H4 (cell line): ENCODE measurements around the gene SCAPER. TPM values are rescaled to one million over a fixed set of nuclear protein-coding genes. Genes with fewer than 3 reads are reported as not detected.
"Not testable (repeated sequence)": the region's sequence is repeated elsewhere in the genome, so short reads cannot be mapped to it uniquely, and the experiment has no call there.

ENCODE experiments used
- DNase-seq: peaks from one replicate; pipeline ENCODE4 v3.0.0-alpha.2; 2015; ENCODE audit warnings: low spot score
- total RNA-seq: library from RNA; depleted of rRNA; stranded (reverse); fragments of >200 nt; shearing (Covaris generic); gene quantifications from 2 replicates; pipeline ENCODE4 v1.2.3, GENCODE V29; 2014

SCAPER gene
- total RNA-seq, 1 experiment from 2014 or later, result 10.0 TPM

DNA sequence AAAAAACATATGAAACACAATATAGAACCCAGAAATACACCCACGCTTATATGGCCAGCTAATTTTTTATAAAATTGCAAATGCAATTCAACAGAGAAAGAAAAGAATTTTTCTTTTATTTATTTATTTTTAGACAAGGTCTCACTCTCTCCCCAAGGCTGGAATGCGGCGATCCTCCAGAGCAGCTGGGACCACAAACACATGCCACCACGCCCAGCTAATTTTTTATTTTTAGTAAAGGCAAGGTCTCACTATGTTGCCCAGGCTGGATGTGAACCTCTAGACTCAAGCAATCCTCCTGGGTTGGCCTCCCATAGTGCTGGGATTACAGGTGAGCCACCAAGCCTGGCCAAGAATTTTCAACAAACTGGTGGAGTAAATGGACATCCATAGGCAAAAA lies 117.9 kb downstream of the SCAPER start:
- no peak for DNase-seq

DNA sequence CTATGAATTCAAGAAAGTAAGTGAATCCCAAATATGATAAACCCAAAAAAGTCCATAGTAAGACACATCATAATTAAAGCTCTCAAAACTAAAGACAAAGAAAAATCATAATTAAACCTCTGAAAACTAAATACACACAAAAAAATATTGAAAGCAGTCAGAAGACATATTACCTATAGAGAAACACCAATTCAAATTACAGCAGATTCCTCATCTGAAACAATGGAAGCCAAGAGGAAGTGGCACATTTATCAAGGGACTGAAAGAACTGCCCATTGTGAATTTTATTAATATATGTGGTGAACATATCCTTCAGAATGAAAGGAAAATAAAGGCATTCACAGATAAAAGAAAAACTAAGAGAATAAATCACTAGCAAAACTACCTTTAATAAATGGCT lies 128.2 kb downstream of the SCAPER start:
- no peak for DNase-seq

DNA sequence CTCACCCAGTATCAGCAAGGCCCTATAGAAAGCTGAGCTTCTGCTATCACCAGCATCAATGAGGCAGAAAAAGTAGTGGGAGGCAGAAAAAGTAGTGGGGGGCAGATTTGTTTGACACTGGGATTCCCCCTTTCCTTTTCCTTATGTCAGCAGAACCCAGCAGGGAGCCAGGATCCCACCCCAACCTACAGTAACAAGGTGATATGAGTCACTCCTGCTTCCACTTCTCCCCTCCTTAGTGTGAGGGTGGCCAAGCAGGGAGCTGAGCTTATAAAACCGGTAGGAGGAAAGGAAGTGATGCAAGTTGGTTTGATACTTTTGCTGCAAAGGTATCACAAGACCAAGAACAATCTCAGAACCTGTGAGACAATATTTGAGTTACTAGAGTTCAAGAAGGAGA lies 128.7 kb downstream of the SCAPER start:
- no peak for DNase-seq

DNA sequence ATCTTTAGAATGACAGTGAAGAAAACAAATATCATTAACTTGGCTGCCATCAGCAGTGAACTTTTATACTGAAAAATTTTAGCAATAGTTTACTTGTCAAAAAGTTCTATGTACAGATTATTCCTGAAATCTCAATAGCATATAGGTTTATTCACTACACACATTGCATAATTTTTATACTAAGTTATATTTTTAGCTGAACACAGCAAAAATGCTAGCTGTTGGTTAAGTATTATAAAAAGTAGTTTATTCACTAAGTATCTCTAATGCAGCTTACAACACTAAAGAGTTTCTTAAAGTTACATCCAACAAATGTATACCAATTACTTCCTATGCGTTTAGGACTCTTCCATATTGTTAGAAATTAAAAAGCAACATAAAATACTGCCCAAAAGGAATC lies 131.9 kb downstream of the SCAPER start:
- DNase-seq, result no peak

DNA sequence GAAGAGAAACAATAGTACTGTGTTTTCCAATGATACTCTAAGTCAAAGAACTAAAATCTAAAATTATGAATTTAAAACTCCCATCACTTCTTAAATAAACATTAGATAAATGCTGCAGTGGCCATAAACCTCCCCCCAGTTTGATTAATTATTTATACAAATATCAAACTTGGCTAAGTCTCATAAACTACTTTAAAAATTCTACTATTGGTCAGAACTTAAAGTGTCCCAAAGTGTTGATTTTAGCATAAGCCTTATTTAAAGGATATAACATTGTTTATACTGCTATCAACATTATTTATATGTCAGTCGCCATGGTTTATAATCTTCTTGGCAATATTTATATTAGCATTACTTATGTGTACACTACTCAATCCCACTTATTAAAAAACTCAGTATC lies 132.4 kb downstream of the SCAPER start:
- DNase-seq, result no peak

DNA sequence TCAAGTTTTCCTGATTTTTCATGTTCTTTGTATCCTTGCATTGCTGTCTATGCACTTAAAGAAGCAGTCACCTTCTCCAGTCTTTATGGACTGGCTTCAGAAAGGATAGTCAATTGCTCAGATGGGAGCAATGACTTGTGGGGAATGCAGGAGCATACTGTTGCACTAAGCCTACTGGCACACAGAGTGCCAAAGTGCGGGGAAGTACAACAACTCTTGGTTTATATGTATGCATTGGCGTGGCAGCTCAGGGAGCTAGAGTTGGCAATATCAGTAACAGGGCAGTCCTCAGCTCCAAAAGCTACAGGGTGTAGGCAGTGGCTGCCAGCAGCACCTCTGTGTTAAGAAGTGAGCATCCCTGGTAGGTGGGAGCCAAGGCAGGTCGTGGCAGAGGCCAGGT lies 141.1 kb downstream of the SCAPER start:
- DNase-seq, result no peak

DNA sequence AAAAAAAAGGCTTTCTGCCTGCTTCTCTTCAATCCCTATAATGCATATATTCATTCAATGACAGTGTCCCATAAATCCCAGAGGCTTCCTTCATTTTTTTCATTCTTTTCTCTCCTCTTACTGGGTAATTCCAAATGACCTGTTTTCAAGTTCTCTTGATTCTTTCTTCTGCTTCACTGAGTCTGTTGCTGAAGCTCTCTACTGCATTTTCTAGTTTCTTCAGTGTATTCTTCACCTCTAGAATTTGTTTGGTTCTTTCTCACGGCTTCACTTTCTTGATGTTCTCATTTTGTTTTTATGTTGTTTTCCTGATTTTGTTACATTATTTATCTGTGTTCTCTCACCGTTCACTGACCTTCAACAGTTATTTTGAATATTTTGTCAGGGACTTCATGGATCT lies 141.6 kb downstream of the SCAPER start:
- no peak for DNase-seq

DNA sequence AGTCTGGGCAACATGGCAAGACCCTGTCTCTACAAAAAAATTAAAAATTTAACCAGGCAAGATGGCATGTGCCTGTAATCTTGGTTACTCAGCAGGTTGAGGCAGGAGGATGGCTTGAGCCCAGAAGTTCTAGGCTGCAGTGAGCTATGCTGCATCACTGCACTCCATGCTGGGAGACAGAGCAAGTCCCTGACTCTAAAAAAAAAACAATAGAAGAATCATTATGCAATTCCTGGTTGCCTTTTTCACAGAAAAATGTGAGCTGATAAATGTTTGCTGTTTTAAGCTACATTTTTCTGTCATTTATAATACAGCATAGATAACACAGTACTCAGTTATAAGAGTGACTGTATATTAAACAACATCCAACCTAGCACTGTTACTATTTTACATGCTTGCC lies 148.8 kb downstream of the SCAPER start:
- no peak for DNase-seq

DNA sequence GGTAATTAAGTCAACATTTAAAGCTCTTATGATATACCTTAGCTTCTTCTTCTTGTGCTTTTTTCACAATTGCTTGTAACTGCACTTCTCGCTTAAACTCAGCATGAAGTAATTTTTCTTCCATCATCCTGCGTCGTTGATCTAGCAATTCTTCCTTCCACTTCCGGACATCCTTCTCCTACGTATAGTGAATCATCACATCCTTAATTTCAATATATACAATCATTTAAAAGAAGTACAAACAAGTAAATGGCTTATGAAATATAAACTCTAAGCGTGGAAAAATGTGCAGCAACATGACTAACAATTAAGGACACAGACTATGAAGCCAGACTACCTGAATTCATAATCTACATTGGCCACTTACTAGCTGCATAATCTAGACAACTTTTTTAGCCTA lies 151.4 kb downstream of the SCAPER start:
- DNase-seq, result no peak

DNA sequence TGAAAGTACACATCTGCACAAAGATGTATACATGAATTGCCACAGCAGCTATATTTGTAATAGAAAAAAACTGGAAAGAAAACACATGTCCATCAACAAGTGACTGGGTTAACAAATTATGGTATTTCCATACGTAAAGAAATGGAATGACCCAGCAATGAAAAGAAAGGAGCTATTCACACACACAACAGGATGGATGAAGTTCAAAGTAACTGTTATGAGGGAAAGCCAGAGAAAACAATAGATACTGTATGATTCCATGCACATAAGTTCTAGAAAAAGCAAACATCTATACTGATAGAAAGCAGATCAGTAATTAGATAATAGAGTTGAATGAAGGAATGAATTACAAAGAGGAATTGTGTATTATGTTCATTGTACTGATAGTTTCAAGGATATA lies 152.0 kb downstream of the SCAPER start:
- DNase-seq, result no peak

DNA sequence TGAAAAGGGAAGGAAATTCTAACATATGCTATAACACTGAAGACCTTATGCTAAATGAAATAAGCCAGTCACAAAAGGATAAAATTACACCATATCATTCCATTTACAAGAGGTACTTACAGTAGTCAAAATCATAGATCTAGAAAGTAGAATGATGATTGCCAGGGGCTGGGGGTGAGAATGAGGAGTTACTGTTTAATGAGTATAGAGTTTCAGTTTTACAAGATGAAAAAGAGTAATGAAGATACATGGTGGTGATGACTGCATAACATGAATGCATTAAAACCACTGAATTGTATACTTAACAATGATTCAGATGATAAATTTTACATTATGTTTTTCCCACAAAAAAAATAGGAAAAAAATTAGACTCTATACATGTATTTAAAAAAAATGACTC lies 152.6 kb downstream of the SCAPER start:
- DNase-seq, result no peak

DNA sequence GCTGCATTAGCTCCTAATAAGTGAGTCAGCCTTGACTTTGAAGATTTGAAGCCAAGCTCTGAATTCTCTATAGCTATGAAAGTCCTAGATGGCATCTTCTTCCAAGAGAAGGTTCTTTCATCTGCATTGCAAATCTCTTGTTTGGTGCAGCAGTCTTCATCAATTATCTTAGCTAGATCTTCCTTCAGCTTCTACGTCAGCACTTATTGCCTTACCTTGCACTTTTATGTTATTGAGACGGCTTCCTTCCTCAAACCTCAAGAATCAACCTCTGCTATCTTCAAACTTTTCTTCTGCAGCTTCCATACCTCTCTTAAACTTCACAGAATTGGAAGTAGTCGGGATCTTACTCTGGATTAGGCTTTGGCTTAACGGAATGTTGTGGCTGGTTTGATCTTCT lies 167.6 kb downstream of the SCAPER start:
- no peak for DNase-seq

DNA sequence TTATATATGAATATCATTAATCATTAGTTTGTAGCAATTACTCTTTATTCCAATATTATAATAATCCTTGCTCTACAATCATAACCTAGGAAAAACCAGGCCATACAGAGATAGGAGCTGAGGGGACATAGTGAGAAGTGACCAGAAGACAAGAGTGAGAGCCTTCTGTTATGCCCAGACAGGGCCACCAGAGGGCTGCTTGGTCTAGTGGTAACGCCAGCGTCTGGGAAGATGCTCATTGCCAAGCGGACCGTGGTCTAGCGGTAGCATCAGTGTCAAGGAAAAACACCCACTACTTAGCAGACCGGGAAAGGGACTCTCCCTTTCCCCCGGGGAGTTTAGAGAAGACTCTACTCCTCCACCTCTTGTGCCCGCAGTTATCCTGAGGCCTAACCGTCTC lies 172.8 kb downstream of the SCAPER start:
- DNase-seq, result not testable (repeated sequence)

DNA sequence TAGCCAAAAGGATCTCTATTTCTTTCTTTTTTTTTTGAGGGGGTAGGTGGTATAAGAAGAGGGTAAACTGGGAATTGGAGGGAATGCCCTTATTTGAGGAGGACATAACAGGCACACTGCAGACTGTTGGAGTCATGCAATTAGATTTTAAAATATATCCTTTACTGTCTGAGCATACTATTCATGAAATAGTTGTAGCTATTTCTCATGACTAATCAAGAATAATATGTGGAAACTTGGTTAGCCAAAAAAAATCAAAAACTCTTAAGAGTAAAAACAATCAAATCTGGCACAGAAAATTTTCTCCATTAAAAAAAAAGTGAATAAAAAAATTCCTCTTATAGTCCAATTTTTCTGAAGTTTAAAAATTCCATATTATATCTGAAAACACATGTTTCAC lies 174.9 kb downstream of the SCAPER start:
- no peak for DNase-seq

DNA sequence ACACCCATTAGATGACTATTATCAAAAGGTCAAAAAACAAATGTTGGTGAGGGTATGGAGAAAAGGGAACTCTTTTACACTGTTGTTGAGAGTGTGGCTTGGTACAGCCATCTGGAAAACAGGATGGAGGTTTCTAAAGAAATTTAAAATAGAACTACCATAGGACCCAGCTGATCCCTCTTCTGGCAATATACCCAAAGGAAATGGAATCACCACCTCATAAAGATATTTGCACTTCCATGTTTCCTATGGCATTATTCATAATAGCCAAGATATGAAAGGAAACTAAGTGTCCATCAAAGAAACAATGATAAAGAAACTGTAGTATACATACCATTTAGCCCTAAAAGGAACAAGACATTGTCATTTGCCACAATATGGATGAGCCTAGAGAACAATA lies 186.3 kb downstream of the SCAPER start:
- no peak for DNase-seq

DNA sequence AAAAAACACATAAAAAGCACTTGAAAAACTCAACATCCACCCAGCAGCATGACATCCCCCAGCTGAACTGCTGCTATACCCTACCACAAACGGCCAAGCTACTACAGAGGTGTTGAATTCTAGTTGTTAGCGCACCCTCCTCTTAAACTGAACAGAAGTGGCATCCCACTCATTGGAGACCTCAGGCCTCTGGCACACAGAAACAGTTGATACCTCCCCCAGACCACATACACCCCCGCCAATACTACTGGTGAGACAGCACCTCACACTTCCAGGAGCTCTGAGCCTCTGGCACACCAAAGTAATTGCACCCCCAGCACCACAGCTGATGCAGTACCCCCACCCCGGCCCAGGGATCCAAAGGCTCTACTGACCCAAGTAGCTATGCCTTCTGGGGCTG lies 190.2 kb downstream of the SCAPER start:
- DNase-seq, result no peak

DNA sequence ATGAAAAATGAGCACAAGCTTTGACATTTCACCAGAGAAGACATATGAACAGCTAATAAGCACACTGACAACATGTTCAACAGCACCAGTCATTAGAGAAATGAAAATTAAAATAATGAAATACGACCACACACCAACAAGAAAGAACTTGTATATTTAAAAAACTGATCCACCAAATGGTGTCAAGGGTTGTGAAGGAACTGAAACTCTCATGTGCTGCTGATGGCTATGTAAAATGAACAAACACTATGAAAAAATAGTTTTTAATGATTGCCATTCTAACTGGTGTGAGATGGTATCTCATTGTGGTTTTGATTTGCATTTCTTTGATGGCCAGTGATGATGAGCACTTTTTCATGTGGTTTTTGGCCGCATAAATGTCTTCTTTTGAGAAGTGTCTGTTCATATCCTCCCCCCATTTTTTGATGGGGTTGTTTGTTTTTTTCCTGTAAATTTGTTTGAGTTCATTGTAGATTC lies 193.8 kb downstream of the SCAPER start:
- DNase-seq, result no peak

DNA sequence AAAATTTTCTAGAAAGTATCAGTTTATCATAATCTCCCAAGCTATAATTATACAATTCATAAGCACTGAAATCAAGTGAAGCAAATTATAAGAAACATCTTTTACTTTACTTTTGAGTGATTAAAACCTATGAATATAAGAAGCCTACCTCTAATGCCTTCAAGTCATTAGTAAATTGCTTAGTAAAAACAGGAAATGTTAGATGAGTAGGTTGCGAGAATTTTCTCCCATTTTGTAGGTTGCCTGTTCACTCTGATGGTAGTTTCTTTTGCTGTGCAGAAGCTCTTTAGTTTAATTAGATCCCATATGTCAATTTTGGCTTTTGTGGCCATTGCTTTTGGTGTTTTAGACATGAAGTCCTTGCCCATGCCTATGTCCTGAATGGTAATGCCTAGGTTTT lies 201.1 kb downstream of the SCAPER start:
- DNase-seq, result not testable (repeated sequence)

DNA sequence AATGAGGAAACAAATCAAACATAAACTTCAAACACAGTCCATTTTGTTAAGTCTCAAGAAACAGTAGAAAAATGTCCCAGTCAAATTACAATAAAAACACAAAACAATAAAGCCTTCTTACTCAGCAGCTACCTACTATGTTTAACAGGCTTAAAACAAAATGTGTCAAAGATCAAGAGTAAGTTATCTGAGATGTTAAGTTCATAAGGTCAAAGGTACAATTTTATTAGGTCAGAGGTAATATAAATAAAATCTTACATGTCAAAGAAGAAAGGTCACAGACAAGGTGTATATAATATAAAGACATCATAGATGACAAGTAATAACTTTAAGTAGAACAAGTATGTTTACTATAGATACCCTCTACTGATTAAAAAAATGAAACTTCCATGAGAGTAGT lies 208.3 kb downstream of the SCAPER start:
- DNase-seq, result no peak

DNA sequence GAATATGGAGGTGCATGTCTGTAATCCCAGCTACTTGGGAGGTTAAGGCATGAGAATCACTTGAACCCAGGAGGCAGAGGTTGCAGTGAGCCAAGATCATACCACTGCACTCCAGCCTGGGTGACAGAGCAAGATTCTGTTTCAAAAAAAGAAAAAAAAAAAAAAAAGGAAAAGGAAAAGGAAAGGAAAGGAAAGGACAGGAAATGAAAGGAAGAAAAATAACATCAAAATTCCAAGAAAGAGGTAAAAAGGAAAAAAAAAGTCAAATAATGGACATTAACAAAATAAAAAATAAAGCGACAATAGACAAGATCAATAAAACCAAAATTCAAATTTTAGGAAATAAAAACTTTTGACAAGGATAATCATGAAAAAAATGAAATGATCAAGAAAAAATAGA lies 212.6 kb downstream of the SCAPER start:
- DNase-seq, result not testable (repeated sequence)

DNA sequence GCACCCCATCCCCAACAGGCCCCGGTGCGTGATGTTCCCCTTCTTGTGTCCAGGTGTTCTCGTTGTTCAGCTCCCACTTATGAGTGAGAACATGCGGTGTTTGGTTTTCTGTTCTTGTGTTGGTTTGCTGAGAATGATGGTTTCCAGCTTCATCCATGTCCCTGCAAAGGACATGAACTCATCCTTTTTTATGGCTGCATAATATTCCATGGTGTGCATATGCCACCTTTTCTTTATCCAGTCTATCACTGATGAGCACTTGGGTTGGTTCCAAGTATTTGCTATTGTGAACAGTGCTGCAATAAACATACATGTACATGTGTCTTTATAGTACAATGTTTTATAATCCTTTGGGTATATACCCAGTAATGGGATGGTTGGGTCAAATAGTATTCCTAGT lies 217.5 kb downstream of the SCAPER start:
- not testable (repeated sequence) for DNase-seq

DNA sequence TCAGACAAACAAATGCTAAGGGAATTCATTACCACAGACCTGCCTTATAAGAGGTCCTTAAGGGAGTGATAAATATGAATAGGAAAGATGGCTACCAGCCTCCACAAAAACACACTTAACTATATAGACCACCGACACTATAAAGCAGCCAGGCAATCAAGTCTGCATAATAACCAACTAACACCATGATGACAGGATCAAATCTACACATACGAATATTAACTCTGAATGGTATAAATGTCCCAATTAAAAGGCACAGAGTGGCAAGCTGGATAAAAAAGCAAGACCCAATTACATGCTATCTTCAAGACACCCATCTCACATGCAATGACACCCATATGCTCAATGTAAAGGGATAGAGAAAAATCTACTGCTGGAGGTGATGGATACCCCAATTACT lies 221.1 kb downstream of the SCAPER start:
- no peak for DNase-seq

DNA sequence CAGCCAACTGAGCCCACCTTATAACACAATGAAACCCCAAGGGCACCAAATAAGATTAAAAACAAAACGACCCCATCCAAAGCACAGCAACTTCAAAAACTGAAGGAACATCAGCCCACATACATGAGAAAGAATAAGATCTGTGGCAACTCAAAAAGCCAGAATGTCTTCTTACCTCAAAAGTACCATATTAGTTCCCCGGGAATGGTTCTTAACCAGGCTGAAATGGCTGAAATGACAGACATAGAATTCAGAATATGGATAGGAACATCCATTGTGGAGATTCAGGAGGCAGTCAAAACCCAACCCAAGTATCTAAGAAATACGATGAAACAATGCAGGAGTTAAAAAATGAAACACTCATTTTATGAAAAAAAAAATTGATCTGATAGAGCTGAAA lies 222.3 kb downstream of the SCAPER start:
- DNase-seq, result no peak

DNA sequence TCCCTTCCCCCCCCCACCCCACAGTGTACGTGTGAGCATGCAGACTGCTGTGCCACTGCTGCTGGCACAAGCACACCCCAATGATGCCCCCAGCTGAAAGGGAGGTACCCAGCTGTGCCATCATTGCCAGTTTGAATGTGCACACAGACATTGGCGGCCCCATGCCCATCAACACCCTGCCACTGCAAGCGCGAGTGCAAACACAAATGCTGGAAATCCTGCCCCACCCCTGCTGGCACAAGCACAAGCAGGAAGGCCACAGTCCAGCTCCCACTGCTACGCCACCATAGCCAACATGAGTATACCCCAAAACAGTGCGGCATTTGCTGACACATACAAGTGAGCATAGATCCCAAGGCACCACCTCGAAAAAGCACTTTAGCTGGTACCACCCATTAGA lies 222.9 kb downstream of the SCAPER start:
- DNase-seq, result no peak

DNA sequence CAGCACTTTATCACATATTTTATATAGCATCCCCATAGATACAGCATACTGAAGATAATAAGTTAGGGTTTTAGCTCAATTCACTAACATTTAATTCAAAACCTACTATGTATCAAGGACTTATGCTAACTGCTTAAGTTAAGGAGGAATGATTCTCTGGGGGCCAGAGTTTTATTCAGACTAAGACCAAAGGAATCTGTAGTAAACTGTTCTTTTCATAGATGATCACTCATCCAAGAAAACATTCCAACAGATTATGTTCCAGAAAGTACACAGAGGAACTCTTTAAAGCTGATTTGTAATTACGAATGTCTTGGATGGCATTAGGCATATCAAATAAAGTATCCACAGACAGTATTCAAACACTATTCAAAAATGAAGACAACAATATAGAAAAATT lies 226.4 kb downstream of the SCAPER start:
- DNase-seq, result no peak
